HTR-8/SVneo (cell line): Measurements from ENCODE around the gene PPP1R3D.

Experiments used
- DNase-seq: peaks from one replicate; pipeline ENCODE4 v3.0.0; 2011; ENCODE audit warnings: low spot score, mixed read lengths; ENCODE audit not compliant: insufficient read length
- FAIRE-seq: peaks from 2 replicates; lab custom pipeline; 2011; peaks lifted over from hg19 to GRCh38; lab: Jason Lieb, UNC

The PPP1R3D gene

DNA sequence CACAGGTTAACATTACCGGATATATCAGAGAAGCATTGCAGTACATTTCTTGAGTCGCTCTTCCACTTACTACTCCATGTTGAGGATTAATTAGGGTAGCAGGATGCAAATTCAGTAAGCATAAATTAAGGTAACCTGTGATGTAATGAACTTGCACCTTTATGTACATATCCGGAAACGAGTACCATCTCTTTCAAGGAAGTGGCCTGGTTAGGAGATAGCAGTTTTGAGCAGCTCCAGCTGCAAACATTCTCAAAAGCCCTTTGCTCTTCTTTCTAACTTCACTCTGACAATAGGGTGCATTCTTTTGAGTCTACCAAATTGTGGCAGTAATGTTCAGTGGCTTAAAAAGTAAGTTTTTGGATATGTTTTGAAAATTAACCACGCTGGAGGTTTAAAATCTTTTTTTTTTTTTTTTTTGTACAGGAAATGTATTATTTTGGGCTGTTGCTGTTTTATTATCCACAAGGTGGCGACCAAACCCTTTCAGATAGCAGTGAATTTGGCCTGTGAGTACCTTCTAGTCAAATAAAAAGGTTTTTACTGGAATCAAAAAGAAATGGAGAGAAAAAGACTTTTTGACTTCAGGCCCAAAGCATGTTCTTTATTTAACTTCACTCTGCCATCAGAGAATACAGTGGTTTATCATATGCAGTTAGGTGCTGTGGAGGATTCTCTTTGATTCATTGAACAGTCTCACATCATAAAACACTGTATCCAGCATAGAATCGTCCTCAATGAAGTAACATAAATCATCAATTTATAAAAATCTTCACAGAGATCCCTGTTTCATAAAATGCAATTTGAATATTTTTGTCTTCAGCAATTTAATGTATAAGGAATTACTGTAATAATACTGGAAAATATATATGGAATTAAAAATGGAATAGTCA, 9.0 kb upstream of the PPP1R3D start:
- FAIRE-seq, result no peak
- peak; percentile 61 for DNase-seq

DNA sequence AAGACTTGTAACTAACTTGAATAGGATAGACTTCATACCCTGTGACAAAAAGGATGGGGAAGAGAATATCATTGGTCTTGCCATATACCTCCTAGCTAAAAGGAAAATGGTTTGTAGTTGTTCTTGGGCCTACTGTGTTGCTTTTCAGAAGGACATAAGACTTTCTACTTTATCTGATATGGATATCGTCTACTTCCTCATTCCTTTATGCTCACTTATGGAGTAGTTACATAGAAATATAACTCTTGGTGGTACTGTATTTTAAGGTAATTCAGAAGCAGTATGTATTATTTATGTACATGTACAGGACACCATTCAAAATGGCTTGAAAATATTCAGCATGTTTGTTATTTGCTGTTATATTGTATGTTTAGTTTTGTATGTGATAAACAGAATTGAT, 8.1 kb upstream of the PPP1R3D start:
- DNase-seq, result no peak
- FAIRE-seq, result peak; percentile 68

DNA sequence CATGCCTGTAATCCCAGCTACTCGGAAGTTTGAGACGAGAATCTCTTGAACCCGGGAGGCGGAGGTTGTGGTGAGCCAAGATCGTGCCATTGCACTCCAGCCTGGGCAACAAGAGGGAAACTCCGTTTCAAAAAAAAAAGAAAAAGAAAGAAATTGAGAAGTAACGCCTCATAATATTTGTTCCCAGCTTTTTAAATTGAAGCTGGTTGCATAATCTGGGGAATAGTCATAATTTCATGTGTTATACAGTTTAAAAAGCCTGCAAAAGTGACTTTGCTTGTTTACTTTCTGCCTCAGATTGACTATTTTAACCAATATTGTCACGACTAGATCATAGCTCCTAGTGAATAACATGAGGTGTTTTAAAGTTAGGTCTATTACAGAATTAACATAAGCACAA, 7.3 kb upstream of the PPP1R3D start:
- DNase-seq, result no peak
- FAIRE-seq, result no peak

DNA sequence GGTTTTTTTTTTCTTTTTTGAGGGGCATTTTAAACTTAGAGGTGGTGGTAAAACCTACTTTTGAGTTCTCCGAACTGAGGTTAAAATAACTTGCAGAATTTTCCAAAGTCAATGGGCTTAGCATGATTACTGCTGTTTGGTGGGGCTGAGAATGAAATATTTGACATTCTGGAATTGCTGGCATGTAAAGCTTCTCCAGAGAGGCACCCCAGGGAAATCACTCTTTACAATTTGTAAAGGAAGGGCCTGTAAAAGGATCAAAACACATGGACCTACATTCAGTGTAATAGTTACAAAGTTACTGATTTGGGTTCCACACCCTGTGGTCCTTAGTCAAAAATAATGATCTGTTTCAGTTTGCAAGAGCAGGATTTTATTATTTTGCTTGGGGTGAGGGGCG, 5.6 kb upstream of the PPP1R3D start:
- DNase-seq, result no peak

DNA sequence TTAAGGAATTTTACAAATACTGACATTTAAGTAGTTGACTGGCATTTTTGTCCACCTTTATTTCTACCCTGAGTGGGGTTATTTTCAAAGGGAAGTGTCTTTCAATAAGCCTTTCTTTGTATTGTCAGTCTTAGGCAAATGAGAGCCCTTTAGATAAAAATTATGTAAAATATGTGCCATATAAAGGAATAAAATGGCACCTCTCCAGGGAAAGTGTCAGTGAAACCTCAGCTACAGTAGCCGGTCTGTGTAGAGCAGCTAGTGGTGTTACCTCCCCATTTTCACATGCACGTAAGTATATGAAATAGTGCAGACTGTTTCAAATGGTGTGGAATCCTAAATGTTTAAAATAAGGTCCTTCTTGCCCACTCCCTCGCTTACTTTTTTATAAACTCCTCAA, 5.1 kb upstream of the PPP1R3D start:
- FAIRE-seq (no peak), DNase-seq (no peak)

More for the DNA sequence above, 5.6 kb upstream of the PPP1R3D start:
- no peak for FAIRE-seq

DNA sequence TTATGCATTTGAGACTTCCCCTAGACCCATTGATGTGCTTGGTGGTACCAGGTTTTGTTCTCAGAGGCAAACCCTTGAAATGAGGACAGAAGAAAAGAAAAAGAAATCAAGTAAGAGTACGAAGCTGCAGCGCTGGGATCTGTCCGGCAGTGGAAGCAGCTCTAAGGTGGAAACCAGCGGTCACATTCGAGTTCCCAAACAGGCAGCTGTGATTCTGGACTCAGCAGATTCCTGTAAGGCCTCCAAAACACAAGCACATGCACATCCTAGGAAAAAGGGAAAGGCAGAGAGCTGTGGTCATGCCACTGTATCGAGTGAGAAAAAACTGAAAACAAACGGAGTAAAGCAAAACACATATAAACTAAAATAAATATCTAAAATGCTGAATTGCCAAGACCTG, 4.6 kb upstream of the PPP1R3D start:
- FAIRE-seq (no peak), DNase-seq (no peak)

- DNase-seq (no peak), FAIRE-seq (no peak)
Measured at GRCh38 chr20:59942245-59942644, 2.1 kb upstream of the PPP1R3D start.

DNA sequence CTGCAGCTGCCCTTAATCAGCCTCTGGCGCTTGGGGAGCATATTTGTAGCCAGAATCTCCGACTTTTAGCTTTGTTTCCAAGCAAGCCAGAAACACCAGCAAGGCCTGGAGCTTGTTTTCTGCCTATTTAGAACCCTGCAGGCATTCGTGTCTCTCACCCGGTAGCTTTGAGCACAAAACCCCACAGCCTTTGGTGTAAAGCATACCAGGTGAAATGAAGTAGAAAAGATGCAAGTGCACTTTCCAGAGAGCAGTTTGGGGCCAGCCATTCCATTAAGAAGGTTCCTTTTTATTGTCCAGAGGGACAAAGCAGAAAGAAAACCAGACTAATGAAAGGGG, 820 bp upstream of the PPP1R3D start:
- FAIRE-seq (no peak), DNase-seq (no peak)

DNA sequence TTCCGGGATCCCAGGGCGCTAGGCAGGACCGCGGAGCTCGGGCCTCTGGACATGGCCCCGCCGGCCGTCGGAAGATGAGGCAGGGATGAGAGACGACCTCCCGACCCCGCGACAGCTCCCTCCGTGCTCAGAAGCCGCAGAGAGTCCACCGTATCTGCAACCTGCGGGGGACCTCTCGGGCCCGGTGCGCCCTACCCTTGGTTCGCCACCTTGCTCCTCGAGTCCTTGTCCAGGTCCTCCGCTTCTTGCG, 301 bp downstream of the PPP1R3D start:
- FAIRE-seq (no peak), DNase-seq (peak; percentile 34)

DNA sequence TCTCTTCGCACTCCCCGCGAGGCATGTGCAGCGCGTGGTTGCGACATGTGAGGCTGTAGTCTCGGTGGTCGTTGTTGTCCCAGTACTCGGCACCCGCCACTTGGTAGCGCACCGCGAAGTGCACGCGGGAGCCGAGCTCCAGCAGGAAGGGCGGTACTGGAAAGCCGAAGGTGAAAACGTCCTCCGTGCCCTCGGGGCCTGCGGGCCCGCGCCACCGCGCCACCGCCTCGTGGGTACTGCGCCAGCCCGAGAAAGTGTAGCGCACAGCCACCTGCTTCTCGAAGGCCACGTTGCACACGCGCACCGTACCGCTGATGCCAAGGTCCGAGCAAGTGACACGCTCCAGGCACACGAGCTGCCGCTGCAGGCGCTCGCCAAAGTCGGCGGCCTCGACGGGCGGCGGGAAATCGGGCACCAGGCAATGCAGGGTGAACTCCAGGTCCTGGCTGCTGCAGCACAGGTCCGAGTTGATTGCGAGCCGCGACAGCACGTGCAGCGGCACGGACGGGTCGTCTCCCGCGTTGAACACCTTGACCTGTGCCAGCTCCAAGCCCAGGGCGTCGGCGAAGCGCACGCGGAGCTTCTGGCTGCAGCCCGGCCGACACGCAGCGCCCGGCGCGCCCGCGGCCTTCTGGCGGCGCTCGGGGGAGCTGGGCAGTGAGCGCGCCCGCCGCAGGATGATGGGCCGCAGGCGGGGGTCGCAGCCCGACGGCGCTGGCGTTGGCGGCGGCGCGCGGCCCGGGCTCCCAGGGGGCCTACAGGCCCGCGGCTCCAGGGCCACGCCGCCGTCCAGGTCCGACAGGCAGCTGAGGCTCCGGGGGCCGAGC, 840 bp downstream of the PPP1R3D start:
- no peak for DNase-seq
- peak; percentile 91 for FAIRE-seq

DNA sequence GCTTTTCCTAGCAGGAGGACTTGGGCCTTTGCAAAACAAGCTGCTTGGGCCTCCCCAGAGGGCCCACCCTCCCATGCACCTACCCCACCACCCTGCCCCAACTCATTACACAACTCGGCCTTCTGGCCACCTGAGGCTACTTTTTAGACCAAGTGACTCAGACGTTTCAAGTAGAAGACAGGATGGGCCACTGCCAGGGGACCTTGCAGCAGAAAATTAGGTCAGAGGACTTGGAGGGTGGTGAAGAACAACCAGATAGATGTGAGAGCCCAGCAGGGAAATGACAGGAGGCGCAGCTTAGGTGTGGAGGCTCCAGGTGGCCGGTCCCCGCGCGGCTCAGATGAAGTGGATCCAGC, 1.4 kb downstream of the PPP1R3D start:
- FAIRE-seq (peak; percentile 52), DNase-seq (no peak)

DNA sequence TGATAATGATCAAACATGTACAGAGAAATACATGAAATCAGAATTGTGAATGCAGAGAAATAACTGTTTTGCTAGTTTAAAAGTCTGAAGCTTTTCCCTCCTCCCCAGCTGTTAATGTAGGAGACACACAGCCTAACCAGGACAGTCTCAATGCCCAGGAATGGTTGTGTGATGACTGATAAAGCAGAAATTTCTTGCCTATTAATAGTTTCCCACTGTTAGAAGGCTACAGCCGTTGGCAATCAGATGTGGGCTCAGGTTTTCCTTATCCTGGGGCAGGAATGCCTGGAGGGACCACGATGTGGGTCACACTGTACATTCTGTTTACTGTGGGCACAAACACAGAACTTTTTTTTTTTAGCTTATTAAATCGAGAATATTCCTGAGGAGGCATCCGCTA, 1.9 kb downstream of the PPP1R3D start:
- peak; percentile 45 for DNase-seq
- FAIRE-seq, result peak; percentile 67

- FAIRE-seq, result no peak
- DNase-seq, result no peak
Measured at GRCh38 chr20:59937150-59937549, 3.0 kb downstream of the PPP1R3D start.

DNA sequence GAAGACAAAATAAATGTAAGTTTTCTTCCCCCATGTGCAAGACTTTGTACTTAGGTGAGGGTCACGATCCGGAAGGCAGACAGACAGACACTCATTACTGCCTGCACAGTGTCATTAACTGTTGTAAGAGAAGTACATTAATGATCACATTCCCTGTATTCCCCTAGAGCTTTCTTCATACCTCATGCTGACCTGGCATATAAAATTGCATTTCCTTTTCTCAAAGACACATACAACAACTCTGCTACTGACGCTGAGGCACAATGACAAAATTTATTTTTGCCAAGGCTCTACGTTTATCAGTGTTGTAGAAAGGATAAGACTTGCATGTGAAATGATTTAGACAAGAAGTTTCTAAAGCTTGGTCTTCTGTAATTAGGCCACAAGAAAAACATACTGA, 3.7 kb downstream of the PPP1R3D start:
- DNase-seq (no peak), FAIRE-seq (no peak)

GRCh38 chr20:59935457-59936185, 4.5 kb downstream of the PPP1R3D start:
- no peak for DNase-seq

GRCh38 chr20:59933849-59934585, 6.1 kb downstream of the PPP1R3D start:
- DNase-seq (peak; percentile 96), FAIRE-seq (peak; percentile 89)

More at GRCh38 chr20:59935457-59936185, 4.5 kb downstream of the PPP1R3D start:
- peak; percentile 69 for FAIRE-seq

DNA sequence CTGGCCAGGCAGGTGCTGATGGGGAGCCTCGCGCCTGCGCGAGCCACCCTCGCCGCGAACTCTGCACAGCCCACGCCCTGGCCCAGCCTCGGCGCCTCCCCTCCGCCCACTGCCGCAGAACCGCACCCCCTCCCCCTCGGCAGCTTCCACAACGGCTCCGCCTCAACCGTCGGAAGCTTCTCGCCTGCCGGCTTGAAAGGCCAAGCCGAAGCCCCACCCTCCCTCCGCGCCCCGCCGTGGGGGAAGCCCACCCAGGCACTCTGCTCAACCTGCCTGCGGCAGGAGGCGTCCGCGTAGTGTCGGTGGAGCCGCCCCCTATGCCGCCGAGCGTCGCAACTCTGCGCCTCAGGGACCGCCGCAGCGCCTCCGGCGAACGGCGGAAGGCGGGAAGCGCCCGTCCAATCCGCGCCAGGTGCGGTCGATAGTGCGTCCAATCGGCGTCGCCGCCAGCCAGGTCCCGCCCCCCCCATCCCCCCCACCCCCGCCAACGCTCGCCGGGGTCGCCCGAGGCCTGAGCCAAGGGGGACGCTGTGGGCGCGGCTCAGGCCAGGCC, 6.7 kb downstream of the PPP1R3D start, which contains the start of gene SYCP2:
Gene SYCP2 (minus strand): TSS at position 342 of the 553 bp plus-strand sequence. CDS start 11,224 bp downstream, outside the sequence.
- FAIRE-seq (no peak), DNase-seq (no peak)

- no peak for DNase-seq
- FAIRE-seq, result peak; percentile 48
Measured at GRCh38 chr20:59932616-59933295, 7.3 kb downstream of the PPP1R3D start.
